Measurements from ENCODE around the gene ABCA7. TPM values are rescaled to one million over a fixed set of nuclear protein-coding genes. Genes with fewer than 3 reads are reported as not detected.

Gene ABCA7
- total RNA-seq, 1 donor, result 33.3 TPM

DNA sequence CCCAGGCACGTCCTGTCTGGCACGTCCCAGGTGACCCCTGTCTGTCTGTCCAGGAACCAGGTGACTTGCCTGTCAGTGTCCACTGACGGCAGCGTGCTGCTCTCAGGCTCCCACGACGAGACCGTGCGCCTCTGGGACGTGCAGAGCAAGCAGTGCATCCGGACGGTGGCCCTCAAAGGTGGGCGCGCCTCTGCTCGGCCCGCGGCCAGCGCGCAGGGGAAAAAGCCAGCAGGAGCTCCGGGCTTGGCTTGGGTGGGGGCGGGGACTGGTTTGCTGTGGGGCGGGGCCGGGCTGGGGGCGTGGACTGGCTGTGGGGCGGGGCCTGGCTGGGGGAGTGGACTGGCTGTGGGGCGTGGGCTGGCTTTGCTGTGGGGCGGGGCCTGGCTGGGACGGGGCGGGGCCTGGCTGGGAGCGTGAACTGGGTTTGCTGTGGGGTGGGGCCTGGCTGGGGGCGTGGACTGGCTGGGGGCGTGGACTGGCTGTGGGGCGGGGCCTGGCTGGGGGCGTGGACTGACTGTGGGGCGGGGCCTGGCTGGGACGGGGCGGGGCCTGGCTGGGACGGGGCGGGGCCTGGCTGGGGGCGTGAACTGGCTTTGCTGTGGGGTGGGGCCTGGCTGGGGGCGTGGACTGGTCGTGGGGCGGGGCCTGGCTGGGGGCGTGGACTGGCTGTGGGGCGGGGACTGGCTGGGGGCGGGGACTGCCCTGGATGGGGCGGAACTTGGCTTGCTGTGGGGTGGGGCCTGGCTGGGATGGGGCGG, 48.6 kb upstream of the ABCA7 start:
- DNase-seq (ENCODE audit: insufficient read length, low spot score, missing footprints), result peak; percentile 93
- peaks cover 6% of the 10 kb centered on the region for H4K20me1 ChIP-seq (ENCODE audit: insufficient read depth, low read length)
- H3K27me3 ChIP-seq (ENCODE audit: insufficient read depth, low read length), result peaks cover 12% of the 10 kb centered on the region
- H3K79me2 ChIP-seq (ENCODE audit: insufficient read depth, low read length), result no peaks in the 10 kb centered on the region
- no peaks in the 10 kb centered on the region for H3K9me3 ChIP-seq (ENCODE audit: low read depth, low read length)
- no peak overlapping the region for H2AFZ ChIP-seq (ENCODE audit: low read length)
- TF ChIP-seq, protein P1, sequence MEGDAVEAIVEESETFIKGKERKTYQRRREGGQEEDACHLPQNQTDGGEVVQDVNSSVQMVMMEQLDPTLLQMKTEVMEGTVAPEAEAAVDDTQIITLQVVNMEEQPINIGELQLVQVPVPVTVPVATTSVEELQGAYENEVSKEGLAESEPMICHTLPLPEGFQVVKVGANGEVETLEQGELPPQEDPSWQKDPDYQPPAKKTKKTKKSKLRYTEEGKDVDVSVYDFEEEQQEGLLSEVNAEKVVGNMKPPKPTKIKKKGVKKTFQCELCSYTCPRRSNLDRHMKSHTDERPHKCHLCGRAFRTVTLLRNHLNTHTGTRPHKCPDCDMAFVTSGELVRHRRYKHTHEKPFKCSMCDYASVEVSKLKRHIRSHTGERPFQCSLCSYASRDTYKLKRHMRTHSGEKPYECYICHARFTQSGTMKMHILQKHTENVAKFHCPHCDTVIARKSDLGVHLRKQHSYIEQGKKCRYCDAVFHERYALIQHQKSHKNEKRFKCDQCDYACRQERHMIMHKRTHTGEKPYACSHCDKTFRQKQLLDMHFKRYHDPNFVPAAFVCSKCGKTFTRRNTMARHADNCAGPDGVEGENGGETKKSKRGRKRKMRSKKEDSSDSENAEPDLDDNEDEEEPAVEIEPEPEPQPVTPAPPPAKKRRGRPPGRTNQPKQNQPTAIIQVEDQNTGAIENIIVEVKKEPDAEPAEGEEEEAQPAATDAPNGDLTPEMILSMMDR (IDR thresholded peaks at IDR 0.05; ENCODE audit: extremely low read depth, low read depth, low read length), result no peak
- H3K4me2 ChIP-seq (ENCODE audit: insufficient read depth, low read length), result no peak overlapping the region
- peaks cover 4% of the 10 kb centered on the region for H3K4me1 ChIP-seq (ENCODE audit: insufficient read depth, low read length)
- no peak overlapping the region for H3K27ac ChIP-seq (ENCODE audit: low read depth, low read length)
- H3K36me3 ChIP-seq (ENCODE audit: insufficient read depth, low read length), result peaks cover 19% of the 10 kb centered on the region
- H3K4me3 ChIP-seq (ENCODE audit: insufficient read depth, low read length), result no peak overlapping the region

DNA sequence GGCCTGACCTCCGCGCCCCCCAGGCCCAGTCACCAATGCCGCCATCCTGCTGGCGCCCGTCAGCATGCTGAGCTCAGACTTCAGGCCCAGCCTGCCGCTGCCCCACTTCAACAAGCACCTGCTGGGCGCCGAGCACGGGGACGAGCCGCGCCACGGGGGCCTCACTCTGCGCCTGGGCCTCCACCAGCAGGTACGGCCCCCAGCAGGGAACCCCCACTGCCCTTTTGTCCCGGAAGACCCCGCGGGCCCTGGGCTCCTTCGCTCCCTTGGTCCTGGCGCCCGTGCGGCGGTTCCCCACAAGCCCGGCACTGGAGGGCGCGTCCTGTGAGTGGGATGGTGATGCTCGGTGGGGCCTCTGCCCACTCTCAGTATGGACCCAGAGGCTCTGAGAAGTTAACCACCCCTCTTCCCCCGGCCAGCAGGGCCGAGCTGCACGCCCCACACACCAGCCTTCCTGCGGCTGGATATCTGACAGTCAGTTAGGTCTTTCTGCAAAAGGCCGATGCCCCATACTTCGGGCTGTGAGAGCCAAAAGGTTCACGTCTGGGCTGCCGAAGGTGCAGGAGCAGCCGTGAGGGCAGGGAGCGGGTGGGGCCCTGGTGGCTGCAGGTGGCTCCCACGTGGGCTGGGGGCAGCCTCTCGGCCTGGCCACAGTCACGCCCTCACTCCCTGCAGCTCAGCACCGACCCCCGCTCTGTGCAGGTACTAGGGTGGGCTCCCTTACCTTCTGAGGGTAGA, 47.8 kb upstream of the ABCA7 start:
- Histone ChIP-seq H3K36me3 (ENCODE audit: insufficient read depth, low read length) (peaks cover 12% of the 10 kb centered on the region), H3K4me1 (ENCODE audit: insufficient read depth, low read length) (peaks cover 5% of the 10 kb centered on the region), H3K4me2 (ENCODE audit: insufficient read depth, low read length) (no peak overlapping the region), H3K79me2 (ENCODE audit: insufficient read depth, low read length) (no peaks in the 10 kb centered on the region), H4K20me1 (ENCODE audit: insufficient read depth, low read length) (peaks cover 6% of the 10 kb centered on the region), H2AFZ (ENCODE audit: low read length) (no peak overlapping the region), H3K27me3 (ENCODE audit: insufficient read depth, low read length) (peaks cover 18% of the 10 kb centered on the region), H3K27ac (ENCODE audit: low read depth, low read length) (no peak overlapping the region), H3K4me3 (ENCODE audit: insufficient read depth, low read length) (no peak overlapping the region), H3K9me3 (ENCODE audit: low read depth, low read length) (no peaks in the 10 kb centered on the region)
- TF ChIP-seq, protein P1 (IDR thresholded peaks at IDR 0.05; ENCODE audit: extremely low read depth, low read depth, low read length), result no peak
- DNase-seq (ENCODE audit: insufficient read length, low spot score, missing footprints), result no peak

DNA sequence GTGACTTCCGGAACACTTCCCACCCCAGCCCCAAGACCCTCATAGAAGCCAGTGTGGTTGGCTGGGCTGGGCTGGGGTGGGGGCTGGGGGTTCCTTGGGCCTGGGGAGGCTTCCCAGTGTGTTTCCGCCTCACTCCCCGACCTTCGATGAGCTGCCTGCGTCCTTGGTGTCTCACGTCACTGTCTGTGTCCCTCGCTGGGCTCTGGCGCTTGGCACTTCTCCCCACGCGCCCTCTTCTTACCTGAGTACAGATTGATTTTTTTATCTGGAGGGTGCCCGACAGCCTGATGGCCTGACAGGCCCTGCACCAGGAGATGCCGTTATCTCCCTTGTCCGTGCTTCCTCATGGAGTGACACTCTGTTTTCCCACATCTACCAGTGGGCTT, 47.2 kb upstream of the ABCA7 start:
- Histone ChIP-seq H3K27me3 (ENCODE audit: insufficient read depth, low read length) (peaks cover 24% of the 10 kb centered on the region), H3K79me2 (ENCODE audit: insufficient read depth, low read length) (no peaks in the 10 kb centered on the region), H3K27ac (ENCODE audit: low read depth, low read length) (no peak overlapping the region), H3K9me3 (ENCODE audit: low read depth, low read length) (no peaks in the 10 kb centered on the region), H2AFZ (ENCODE audit: low read length) (no peak overlapping the region), H3K36me3 (ENCODE audit: insufficient read depth, low read length) (peaks cover 9% of the 10 kb centered on the region), H3K4me2 (ENCODE audit: insufficient read depth, low read length) (no peak overlapping the region), H3K4me3 (ENCODE audit: insufficient read depth, low read length) (no peak overlapping the region), H3K4me1 (ENCODE audit: insufficient read depth, low read length) (peaks cover 5% of the 10 kb centered on the region), H4K20me1 (ENCODE audit: insufficient read depth, low read length) (peaks cover 6% of the 10 kb centered on the region)
- DNase-seq (ENCODE audit: insufficient read length, low spot score, missing footprints), result no peak
- TF ChIP-seq, protein P1 (IDR thresholded peaks at IDR 0.05; ENCODE audit: extremely low read depth, low read depth, low read length), result no peak

DNA sequence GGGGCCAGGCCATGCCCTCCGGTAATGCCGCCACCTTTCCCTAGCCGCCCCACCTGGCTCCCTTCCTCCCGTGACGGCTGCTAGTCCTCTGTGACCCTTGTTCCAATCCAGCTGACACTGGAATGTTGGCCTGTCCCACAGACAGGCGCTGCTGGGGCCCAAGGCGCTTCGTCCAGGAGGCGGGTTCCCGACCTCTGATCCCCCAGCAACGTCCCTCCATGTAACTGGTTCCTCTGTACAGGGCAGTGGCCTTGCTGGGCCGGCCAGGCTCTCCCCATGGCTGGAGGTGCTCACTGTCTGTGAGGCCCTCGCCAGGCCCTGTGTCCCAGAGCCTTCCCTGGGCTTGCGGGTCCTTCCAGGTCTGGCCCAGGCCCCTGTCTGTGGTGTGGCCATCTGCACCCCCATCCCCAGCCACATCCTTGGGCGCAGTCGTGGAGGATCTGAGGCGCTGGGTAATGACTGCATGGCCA, 46.5 kb upstream of the ABCA7 start:
- TF ChIP-seq, protein P1 (IDR thresholded peaks at IDR 0.05; ENCODE audit: extremely low read depth, low read depth, low read length), result no peak
- Histone ChIP-seq H3K4me1 (ENCODE audit: insufficient read depth, low read length) (peaks cover 5% of the 10 kb centered on the region), H3K4me3 (ENCODE audit: insufficient read depth, low read length) (no peak overlapping the region), H3K27me3 (ENCODE audit: insufficient read depth, low read length) (peaks cover 31% of the 10 kb centered on the region), H2AFZ (ENCODE audit: low read length) (no peak overlapping the region), H3K36me3 (ENCODE audit: insufficient read depth, low read length) (peaks cover 9% of the 10 kb centered on the region), H3K27ac (ENCODE audit: low read depth, low read length) (no peak overlapping the region), H3K9me3 (ENCODE audit: low read depth, low read length) (no peaks in the 10 kb centered on the region), H3K79me2 (ENCODE audit: insufficient read depth, low read length) (no peaks in the 10 kb centered on the region), H4K20me1 (ENCODE audit: insufficient read depth, low read length) (peaks cover 6% of the 10 kb centered on the region), H3K4me2 (ENCODE audit: insufficient read depth, low read length) (no peak overlapping the region)
- no peak for DNase-seq (ENCODE audit: insufficient read length, low spot score, missing footprints)
